Vagina (tissue), 2 donors: ENCODE data around the gene ATP6V0D1. TPM values are rescaled to one million over a fixed set of nuclear protein-coding genes. Genes with fewer than 3 reads are reported as not detected.

ENCODE experiments used
- DNase-seq, 2 donors: peaks; one replicate each; pipeline ENCODE4 v3.0.0-alpha.2; 2017; ENCODE audit errors: extremely low spot score in 2 of 2
- H3K27ac ChIP-seq: fragments of 200-600 bp; sonication (generic); one replicate; pipeline ENCODE4 v1.5.1; 2019
- H3K27me3 ChIP-seq: fragments of 200-600 bp; sonication (generic); one replicate; pipeline ENCODE4 v1.5.1; 2019
- H3K36me3 ChIP-seq, 2 donors: fragments of 200-600 bp; sonication (generic); one replicate each; pipeline ENCODE4 v1.5.1; 2017 to 2019
- H3K4me1 ChIP-seq: fragments of 200-600 bp; sonication (generic); one replicate; pipeline ENCODE4 v1.5.1; 2019
- H3K4me3 ChIP-seq, 2 donors: fragments of 200-600 bp; sonication (generic); 1 replicate in 1 of 2; 2 replicates in 1 of 2; pipeline ENCODE4 v1.5.1; 2016 to 2019
- H3K9me3 ChIP-seq: fragments of 200-600 bp; sonication (generic); one replicate; pipeline ENCODE4 v1.5.1; 2019
- POLR2A ChIP-seq, 2 donors: fragments of 450-650 bp; IDR thresholded peaks; one replicate each; pipeline ENCODE4 v1.6.1; 2017; ENCODE audit warnings: antibody characterized with exemption in 2 of 2, mild to moderate bottlenecking in 2 of 2, moderate library complexity in 2 of 2
- POLR2AphosphoS5 ChIP-seq, 2 donors: sonication (generic); formaldehyde crosslinking; IDR thresholded peaks; one replicate each; pipeline ENCODE4 v1.9.0; 2017; ENCODE audit warnings: antibody characterized with exemption in 2 of 2, mild to moderate bottlenecking in 2 of 2, low read depth in 1 of 2; ENCODE audit not compliant: insufficient read depth in 1 of 2
- intact Hi-C: fragments of 100-400 bp; cut with DNase I; formaldehyde crosslinking; loops from one replicate; pipeline ENCODE4 v1.15.1; 2023
- total RNA-seq: library from RNA; depleted of rRNA; stranded (reverse); fragments of >200 nt; gene quantifications from one replicate; pipeline ENCODE4 v1.2.3, GENCODE V29; 2016
- TF ChIP-seq, protein P1 (sequence below), 3 experiments: fragments of 450-650 bp in 2 of 3; fragments of 200-600 bp in 1 of 3; sonication (generic) in 1 of 3; IDR thresholded peaks; one replicate each; pipeline ENCODE4 v1.5.1; 2017 to 2019; ENCODE audit warnings: antibody characterized with exemption in 3 of 3, mild to moderate bottlenecking in 2 of 3, moderate library complexity in 2 of 3

The ATP6V0D1 gene
- total RNA-seq, 1 donor from 2014 or later = 110 TPM

DNA sequence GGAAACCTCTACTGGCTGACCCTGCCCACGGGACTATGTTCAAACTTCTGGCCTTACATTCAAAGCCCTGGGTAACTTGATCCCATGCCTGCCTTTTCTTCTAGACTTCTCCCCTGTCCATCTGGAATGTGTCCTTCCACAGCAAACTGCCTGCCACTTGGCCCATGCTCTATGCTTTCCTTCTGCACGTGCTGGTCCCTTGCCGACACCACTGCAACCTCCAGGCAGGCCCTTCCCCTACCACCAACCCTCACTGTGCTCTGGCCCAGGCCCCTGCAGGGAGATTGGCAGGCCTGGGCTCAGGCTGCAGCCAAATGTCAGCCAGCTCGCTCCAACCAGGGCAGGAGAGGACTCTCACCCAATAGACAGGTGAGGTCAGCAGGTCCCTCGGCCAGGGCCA, 39.0 kb downstream of the ATP6V0D1 start:
- H3K4me1 ChIP-seq = peaks cover 76% of the 10 kb centered on the region
- H3K4me3 ChIP-seq = no peak overlapping the region
- no peak for TF ChIP-seq POLR2AphosphoS5 (IDR thresholded peaks at IDR 0.05; ENCODE audit: insufficient read depth in 1 of 2, low read depth in 1 of 2)
- TF ChIP-seq POLR2A (IDR thresholded peaks at IDR 0.05) = no peak
- TF ChIP-seq, protein P1, sequence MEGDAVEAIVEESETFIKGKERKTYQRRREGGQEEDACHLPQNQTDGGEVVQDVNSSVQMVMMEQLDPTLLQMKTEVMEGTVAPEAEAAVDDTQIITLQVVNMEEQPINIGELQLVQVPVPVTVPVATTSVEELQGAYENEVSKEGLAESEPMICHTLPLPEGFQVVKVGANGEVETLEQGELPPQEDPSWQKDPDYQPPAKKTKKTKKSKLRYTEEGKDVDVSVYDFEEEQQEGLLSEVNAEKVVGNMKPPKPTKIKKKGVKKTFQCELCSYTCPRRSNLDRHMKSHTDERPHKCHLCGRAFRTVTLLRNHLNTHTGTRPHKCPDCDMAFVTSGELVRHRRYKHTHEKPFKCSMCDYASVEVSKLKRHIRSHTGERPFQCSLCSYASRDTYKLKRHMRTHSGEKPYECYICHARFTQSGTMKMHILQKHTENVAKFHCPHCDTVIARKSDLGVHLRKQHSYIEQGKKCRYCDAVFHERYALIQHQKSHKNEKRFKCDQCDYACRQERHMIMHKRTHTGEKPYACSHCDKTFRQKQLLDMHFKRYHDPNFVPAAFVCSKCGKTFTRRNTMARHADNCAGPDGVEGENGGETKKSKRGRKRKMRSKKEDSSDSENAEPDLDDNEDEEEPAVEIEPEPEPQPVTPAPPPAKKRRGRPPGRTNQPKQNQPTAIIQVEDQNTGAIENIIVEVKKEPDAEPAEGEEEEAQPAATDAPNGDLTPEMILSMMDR (IDR thresholded peaks at IDR 0.05) = no peak
- no peak for DNase-seq
- peaks cover 0 to 20% of the 10 kb centered on the region in 2 donors for H3K36me3 ChIP-seq
- peak overlapping the region; percentile 67 for H3K27ac ChIP-seq
- intact Hi-C loops = no loop called here
- H3K9me3 ChIP-seq = no peaks in the 10 kb centered on the region
- H3K27me3 ChIP-seq = no peaks in the 10 kb centered on the region

DNA sequence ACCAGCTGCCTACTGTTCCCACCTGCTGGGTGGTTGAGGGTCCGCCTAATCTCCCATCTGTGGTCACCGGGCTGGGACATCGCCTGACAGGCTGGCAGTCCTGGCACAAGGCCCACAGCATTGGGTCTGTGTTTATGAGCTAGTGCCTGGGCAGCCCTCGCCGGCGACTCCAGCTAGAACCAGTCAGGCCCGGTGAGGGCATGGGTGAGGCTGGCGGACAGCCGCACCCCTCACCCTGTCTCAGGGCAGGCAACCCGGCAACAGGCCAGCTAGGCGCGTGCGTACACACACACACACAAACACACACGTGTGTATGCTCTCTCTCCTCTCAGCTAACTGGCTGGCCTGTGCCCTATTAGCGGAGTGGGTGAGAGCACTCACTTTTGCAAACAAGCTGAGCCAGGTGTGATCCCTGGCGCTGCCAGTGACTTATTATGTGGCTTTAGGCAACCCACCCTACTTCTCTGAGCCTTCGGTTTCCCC, 39.6 kb downstream of the ATP6V0D1 start:
- intact Hi-C loops = no loop called here
- H3K9me3 ChIP-seq = no peaks in the 10 kb centered on the region
- no peak for DNase-seq
- H3K27ac ChIP-seq = peak overlapping the region; percentile 67
- no peaks in the 10 kb centered on the region for H3K27me3 ChIP-seq
- peaks cover 0 to 25% of the 10 kb centered on the region in 2 donors for H3K36me3 ChIP-seq
- H3K4me1 ChIP-seq = peaks cover 70% of the 10 kb centered on the region
- peak in 1 of 2 donors; percentile 37 for TF ChIP-seq POLR2AphosphoS5 (IDR thresholded peaks at IDR 0.05; ENCODE audit: insufficient read depth in 1 of 2, low read depth in 1 of 2)
- TF ChIP-seq, protein P1 (IDR thresholded peaks at IDR 0.05) = no peak
- TF ChIP-seq POLR2A (IDR thresholded peaks at IDR 0.05) = no peak
- no peak overlapping the region for H3K4me3 ChIP-seq

DNA sequence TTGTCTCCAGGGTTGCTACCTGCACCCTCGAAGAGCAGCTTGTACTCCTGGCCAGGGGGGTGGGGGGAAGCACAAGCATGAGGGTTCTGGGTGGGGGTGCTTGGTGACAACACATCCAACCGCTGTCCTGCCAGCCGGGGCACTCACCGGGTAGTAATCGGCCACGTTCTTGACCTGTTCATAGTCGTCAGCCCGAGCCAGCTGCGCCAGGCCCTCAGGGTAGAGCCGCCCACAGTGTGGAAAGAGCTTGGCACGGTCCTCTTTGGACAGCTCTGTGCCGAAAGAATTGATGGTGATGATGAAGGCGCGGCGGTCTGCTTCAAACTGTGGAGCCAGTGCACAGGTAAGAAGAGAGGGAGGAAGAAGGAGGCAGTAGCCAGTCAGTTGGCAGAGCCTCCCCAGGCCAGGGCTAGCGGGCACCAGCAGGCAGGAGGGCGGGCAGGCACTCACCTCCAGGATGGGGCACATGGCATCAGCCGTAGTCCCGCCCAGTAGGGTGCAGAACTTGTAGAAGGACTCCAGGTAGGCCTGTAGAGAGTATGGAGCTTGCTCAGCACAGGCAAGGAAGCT, 42.0 kb downstream of the ATP6V0D1 start:
- no peaks in the 10 kb centered on the region for H3K9me3 ChIP-seq
- peaks cover 46% of the 10 kb centered on the region for H3K4me1 ChIP-seq
- H3K36me3 ChIP-seq = peaks cover 0 to 25% of the 10 kb centered on the region in 2 donors
- H3K27me3 ChIP-seq = no peaks in the 10 kb centered on the region
- intact Hi-C loops = no loop called here
- TF ChIP-seq POLR2A (IDR thresholded peaks at IDR 0.05) (no peak), POLR2AphosphoS5 (IDR thresholded peaks at IDR 0.05; ENCODE audit: insufficient read depth in 1 of 2, low read depth in 1 of 2) (no peak)
- TF ChIP-seq, protein P1 (IDR thresholded peaks at IDR 0.05) = no peak
- DNase-seq = no peak
- H3K4me3 ChIP-seq = no peak overlapping the region
- H3K27ac ChIP-seq = no peak overlapping the region

DNA sequence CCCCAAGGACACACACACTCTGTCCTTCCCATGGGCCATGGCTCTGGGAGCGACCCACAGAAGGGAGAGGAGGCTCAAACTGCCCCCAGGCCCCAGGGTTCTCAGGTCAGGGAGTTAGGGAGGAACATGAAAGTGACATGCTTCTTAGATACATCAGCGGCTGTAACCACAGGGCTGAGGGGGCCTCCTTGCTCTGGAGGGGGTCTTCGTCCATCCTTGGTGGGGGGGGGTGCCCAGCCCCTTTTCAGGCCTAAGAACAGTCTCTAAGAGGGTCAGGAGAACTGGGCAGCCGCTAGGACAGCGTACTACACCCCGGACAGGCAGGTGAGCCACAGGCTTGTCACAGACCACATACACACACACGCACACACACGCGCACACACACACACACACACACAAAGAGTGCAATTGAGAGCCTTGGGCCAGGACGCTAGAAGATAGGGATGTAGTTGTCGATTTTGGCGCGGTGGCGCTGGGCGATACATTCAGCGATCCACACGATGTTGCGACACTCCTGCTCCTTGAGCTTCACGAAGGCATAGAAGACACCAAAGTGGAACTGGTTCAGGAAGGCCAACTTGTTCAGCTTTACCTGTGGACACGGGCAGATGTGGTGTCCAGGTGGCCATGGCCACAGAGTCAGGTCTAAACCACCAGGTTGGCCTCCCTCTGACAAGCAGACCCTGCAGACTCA, 42.7 kb downstream of the ATP6V0D1 start:
- no peaks in the 10 kb centered on the region for H3K27me3 ChIP-seq
- peaks cover 0 to 25% of the 10 kb centered on the region in 2 donors for H3K36me3 ChIP-seq
- intact Hi-C loops = no loop called here
- peaks cover 48% of the 10 kb centered on the region for H3K4me1 ChIP-seq
- no peak overlapping the region for H3K4me3 ChIP-seq
- no peaks in the 10 kb centered on the region for H3K9me3 ChIP-seq
- TF ChIP-seq, protein P1 (IDR thresholded peaks at IDR 0.05) = no peak
- H3K27ac ChIP-seq = no peak overlapping the region
- no peak for DNase-seq

DNA sequence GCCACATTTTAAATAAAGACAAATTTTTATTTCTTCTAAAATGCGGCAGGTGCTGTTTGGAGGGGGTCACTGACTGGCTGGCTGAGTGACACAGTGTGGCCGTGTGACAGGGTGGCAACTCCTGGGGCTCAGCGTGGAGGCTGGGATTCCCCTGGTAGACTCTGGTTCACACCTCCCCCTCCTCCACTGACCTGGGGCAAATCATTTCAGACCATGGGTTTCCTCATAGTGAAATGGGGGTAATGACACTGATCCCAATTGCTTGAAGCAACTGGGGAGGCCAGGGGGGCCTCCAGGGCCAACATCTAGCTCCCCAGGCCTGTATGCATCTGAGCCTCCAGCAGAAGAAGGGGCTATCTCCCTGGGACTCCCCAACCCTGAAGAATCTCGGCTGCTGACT, 43.4 kb downstream of the ATP6V0D1 start:
- Histone ChIP-seq H3K9me3 (no peaks in the 10 kb centered on the region), H3K27ac (no peak overlapping the region), H3K36me3 (peaks cover 0 to 25% of the 10 kb centered on the region in 2 donors), H3K27me3 (no peaks in the 10 kb centered on the region), H3K4me3 (no peak overlapping the region), H3K4me1 (peaks cover 48% of the 10 kb centered on the region)
- DNase-seq = no peak
- TF ChIP-seq, protein P1 (IDR thresholded peaks at IDR 0.05) = no peak
- TF ChIP-seq POLR2A (IDR thresholded peaks at IDR 0.05) (no peak), POLR2AphosphoS5 (IDR thresholded peaks at IDR 0.05; ENCODE audit: insufficient read depth in 1 of 2, low read depth in 1 of 2) (no peak)
- intact Hi-C loops = no loop called here
